ENCODE results near the gene UGT2A1. TPM values are rescaled to one million over a fixed set of nuclear protein-coding genes. Genes with fewer than 3 reads are reported as not detected.

UGT2A1 gene
- polyA plus RNA-seq, 1 donor from 2014 or later: not detected

DNA sequence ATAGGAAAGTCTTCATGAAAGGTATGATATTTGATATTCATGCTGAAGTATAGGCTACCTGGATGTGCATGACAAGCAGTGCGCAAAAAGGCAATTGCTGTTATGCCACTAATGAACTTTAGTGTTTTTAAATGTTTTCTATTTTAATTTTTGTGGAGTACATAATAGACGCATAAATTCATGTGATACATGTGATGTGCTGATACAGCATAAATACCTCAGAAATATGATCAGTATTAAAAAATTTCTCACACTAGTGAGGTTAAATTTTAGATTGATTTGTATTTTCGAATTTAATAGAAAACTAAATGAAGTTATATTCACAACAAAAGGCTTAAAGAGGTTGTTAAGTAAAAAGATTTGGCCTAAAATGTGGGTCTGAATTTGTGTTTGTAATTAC is 2.2 kb downstream of the UGT2A1 start:
- Histone ChIP-seq H3K9me2 (ENCODE audit: insufficient read depth, low read length) (no peaks in the 10 kb centered on the region), H3K27me3 (ENCODE audit: insufficient read depth, low read depth, low read length) (no peaks in the 10 kb centered on the region), H3K79me2 (replicated peaks; ENCODE audit: insufficient read depth, low read length) (no peaks in the 10 kb centered on the region), H4K20me1 (ENCODE audit: insufficient read depth) (no peaks in the 10 kb centered on the region), H3K27ac (ENCODE audit: low read length) (no peak overlapping the region), H3K9me3 (ENCODE audit: low read length) (no peaks in the 10 kb centered on the region), H3K4me2 (ENCODE audit: low read length) (no peak overlapping the region), H3K36me3 (ENCODE audit: insufficient read depth, low read length) (no peaks in the 10 kb centered on the region), H3K4me3 (ENCODE audit: low read length) (no peak overlapping the region), H3K9ac (ENCODE audit: low read length) (no peak overlapping the region), H3F3A (ENCODE audit: insufficient read depth, low read length, poor library complexity, severe bottlenecking) (no peaks in the 10 kb centered on the region), H2AFZ (ENCODE audit: low read depth, low read length) (peak overlapping the region; percentile 9)
- no peak for TF ChIP-seq SMC3 (conservative IDR thresholded peaks at IDR 0.05; ENCODE audit: poor library complexity)
- TF ChIP-seq CTCF (IDR thresholded peaks at IDR 0.05; ENCODE audit: poor library complexity, severe bottlenecking): no peak
- TF ChIP-seq, protein P1, sequence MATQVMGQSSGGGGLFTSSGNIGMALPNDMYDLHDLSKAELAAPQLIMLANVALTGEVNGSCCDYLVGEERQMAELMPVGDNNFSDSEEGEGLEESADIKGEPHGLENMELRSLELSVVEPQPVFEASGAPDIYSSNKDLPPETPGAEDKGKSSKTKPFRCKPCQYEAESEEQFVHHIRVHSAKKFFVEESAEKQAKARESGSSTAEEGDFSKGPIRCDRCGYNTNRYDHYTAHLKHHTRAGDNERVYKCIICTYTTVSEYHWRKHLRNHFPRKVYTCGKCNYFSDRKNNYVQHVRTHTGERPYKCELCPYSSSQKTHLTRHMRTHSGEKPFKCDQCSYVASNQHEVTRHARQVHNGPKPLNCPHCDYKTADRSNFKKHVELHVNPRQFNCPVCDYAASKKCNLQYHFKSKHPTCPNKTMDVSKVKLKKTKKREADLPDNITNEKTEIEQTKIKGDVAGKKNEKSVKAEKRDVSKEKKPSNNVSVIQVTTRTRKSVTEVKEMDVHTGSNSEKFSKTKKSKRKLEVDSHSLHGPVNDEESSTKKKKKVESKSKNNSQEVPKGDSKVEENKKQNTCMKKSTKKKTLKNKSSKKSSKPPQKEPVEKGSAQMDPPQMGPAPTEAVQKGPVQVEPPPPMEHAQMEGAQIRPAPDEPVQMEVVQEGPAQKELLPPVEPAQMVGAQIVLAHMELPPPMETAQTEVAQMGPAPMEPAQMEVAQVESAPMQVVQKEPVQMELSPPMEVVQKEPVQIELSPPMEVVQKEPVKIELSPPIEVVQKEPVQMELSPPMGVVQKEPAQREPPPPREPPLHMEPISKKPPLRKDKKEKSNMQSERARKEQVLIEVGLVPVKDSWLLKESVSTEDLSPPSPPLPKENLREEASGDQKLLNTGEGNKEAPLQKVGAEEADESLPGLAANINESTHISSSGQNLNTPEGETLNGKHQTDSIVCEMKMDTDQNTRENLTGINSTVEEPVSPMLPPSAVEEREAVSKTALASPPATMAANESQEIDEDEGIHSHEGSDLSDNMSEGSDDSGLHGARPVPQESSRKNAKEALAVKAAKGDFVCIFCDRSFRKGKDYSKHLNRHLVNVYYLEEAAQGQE (IDR thresholded peaks at IDR 0.05; ENCODE audit: borderline replicate concordance): no peak
- no peak for TF ChIP-seq EP300 (conservative IDR thresholded peaks at IDR 0.05; ENCODE audit: poor library complexity, severe bottlenecking)
- no peak for TF ChIP-seq TAF1 (IDR thresholded peaks at IDR 0.05; ENCODE audit: low read depth)
- TF ChIP-seq RAD21 (conservative IDR thresholded peaks at IDR 0.05): no peak
- TF ChIP-seq POLR2AphosphoS5 (IDR thresholded peaks at IDR 0.05): no peak
- TF ChIP-seq EZH2 (IDR thresholded peaks at IDR 0.05; ENCODE audit: borderline replicate concordance, insufficient read depth, low read length, poor library complexity, severe bottlenecking): no peak
- TF ChIP-seq MXI1 (conservative IDR thresholded peaks at IDR 0.05; ENCODE audit: poor library complexity, severe bottlenecking): no peak

DNA sequence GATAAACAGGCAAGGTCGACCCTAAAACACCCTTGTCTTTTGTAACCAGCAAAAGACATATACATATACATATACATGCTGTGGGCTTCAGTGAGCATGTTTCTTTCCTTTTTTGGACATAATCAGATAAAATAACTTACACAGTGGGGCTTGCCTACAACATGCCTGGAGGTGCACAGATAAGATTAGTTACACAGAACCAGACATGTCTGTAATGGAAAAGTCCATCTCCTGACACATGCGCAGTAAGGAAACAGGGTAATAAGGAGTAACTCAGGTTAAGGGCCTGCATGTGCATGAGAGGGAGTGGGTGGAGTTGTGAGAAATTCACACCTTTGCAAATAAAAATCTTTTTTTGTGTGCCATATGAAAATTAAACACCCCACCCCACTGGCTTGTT is 3.4 kb downstream of the UGT2A1 start:
- Histone ChIP-seq H3K27ac (ENCODE audit: low read length) (no peak overlapping the region), H3K27me3 (ENCODE audit: insufficient read depth, low read depth, low read length) (no peaks in the 10 kb centered on the region), H3K9me3 (ENCODE audit: low read length) (no peaks in the 10 kb centered on the region), H3K79me2 (replicated peaks; ENCODE audit: insufficient read depth, low read length) (no peaks in the 10 kb centered on the region), H3K4me3 (ENCODE audit: low read length) (no peak overlapping the region), H4K20me1 (ENCODE audit: insufficient read depth) (no peaks in the 10 kb centered on the region), H3K36me3 (ENCODE audit: insufficient read depth, low read length) (no peaks in the 10 kb centered on the region), H2AFZ (ENCODE audit: low read depth, low read length) (no peak overlapping the region), H3K4me2 (ENCODE audit: low read length) (no peak overlapping the region), H3K9me2 (ENCODE audit: insufficient read depth, low read length) (no peaks in the 10 kb centered on the region), H3F3A (ENCODE audit: insufficient read depth, low read length, poor library complexity, severe bottlenecking) (no peaks in the 10 kb centered on the region), H3K9ac (ENCODE audit: low read length) (no peak overlapping the region)
- TF ChIP-seq SMC3 (conservative IDR thresholded peaks at IDR 0.05; ENCODE audit: poor library complexity) (no peak), CTCF (IDR thresholded peaks at IDR 0.05; ENCODE audit: poor library complexity, severe bottlenecking) (no peak), TAF1 (IDR thresholded peaks at IDR 0.05; ENCODE audit: low read depth) (no peak), EP300 (conservative IDR thresholded peaks at IDR 0.05; ENCODE audit: poor library complexity, severe bottlenecking) (no peak), EZH2 (IDR thresholded peaks at IDR 0.05; ENCODE audit: borderline replicate concordance, insufficient read depth, low read length, poor library complexity, severe bottlenecking) (no peak), RAD21 (conservative IDR thresholded peaks at IDR 0.05) (no peak), MXI1 (conservative IDR thresholded peaks at IDR 0.05; ENCODE audit: poor library complexity, severe bottlenecking) (no peak), POLR2AphosphoS5 (IDR thresholded peaks at IDR 0.05) (no peak)
- TF ChIP-seq, protein P1 (IDR thresholded peaks at IDR 0.05; ENCODE audit: borderline replicate concordance): no peak
